K562 (cell line): ENCODE measurements around the gene FKBP11.

Experiments used
- CBFB ChIP-seq: sonication (generic); formaldehyde crosslinking; IDR thresholded peaks from 2 replicates; pipeline ENCODE4 v1.4.0; 2020; ENCODE audit warnings: mild to moderate bottlenecking, missing genetic modification reagents
- CBX8 ChIP-seq: fragments of 200-600 bp; sonication (generic); IDR thresholded peaks from 2 replicates; pipeline ENCODE4 v1.6.1; 2012; ENCODE audit warnings: borderline replicate concordance, mixed run types, low read depth, mild to moderate bottlenecking, moderate library complexity, mixed read lengths, low read length, control low read depth, inconsistent platforms; ENCODE audit not compliant: poor library complexity, severe bottlenecking; ENCODE audit errors: extremely low read depth
- HDAC6 ChIP-seq: IDR thresholded peaks from 2 replicates; pipeline ENCODE4 v1.6.1; 2012; ENCODE audit warnings: low read depth, mild to moderate bottlenecking, control low read depth, inconsistent platforms, low read length, moderate library complexity
- JUND ChIP-seq, 2 experiments: IDR thresholded peaks; 2 replicates in 1 of 2; 3 replicates in 1 of 2; pipeline ENCODE4 v1.6.1; 2011; ENCODE audit warnings: borderline replicate concordance in 2 of 2, low read depth in 2 of 2, low read length in 2 of 2, improper control_type of control experiment in 1 of 2, missing biosample characterization in 1 of 2, missing genetic modification characterization in 1 of 2, missing genetic modification reagents in 1 of 2
- L3MBTL2 ChIP-seq: fragments of 450-650 bp; IDR thresholded peaks from 2 replicates; pipeline ENCODE4 v1.6.1; 2016; ENCODE audit warnings: mild to moderate bottlenecking, moderate library complexity
- PRPF4 ChIP-seq: fragments of 200-400 bp; formaldehyde crosslinking; IDR thresholded peaks from one replicate; pipeline ENCODE4 v1.6.1; 2017; ENCODE audit warnings: low read length, low read depth, mild to moderate bottlenecking; ENCODE audit not compliant: insufficient read depth, poor library complexity, severe bottlenecking
- TBP ChIP-seq: optimal IDR thresholded peaks from 2 replicates; pipeline ENCODE3; 2011; ENCODE audit warnings: low read depth, low read length, improper control_type of control experiment
- TCFL5 ChIP-seq: fragments of 250-450 bp; sonication (Bioruptor Pico); conservative IDR thresholded peaks from 2 replicates; pipeline ENCODE4 v1.6.1; 2021; ENCODE audit warnings: mild to moderate bottlenecking, moderate library complexity, matching md5 sums
- TGIF2 ChIP-seq: sonication (generic); formaldehyde crosslinking; IDR thresholded peaks from 2 replicates; pipeline ENCODE4 v1.8.1; 2022; ENCODE audit warnings: mild to moderate bottlenecking, missing genetic modification reagents, moderate library complexity

DNA sequence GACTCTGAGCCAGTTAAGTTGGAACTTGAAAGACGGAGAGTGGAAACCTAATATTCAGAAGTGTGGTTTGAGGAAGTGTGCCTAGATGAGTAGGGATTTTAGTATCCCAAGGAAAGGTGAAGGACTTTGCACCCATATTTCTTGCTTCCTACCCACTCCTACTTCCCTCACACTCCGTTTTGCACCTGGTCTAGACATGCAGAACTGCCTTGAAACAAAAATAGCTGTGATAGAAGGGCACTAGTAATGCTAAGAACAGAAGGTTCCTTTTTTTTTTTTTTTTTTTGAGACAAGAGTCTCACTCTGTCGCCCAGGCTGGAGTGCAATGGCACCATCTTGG, 32.7 kb upstream of the FKBP11 start:
- TF ChIP-seq PRPF4 = no peak
- TF ChIP-seq JUND (IDR thresholded peaks at IDR 0.05; ENCODE audit: borderline replicate concordance, low read depth, low read length) = no peak
- no peak for TF ChIP-seq JUND (tag; IDR thresholded peaks at IDR 0.05; ENCODE audit: borderline replicate concordance, low read depth, low read length)
- no peak for TF ChIP-seq TBP
- no peak for TF ChIP-seq CBX8
- TF ChIP-seq TCFL5 (CRISPR knock-in tag) = no peak
- TF ChIP-seq CBFB (CRISPR knock-in tag) = no peak
- no peak for TF ChIP-seq L3MBTL2
- TF ChIP-seq HDAC6 = no peak
- TF ChIP-seq TGIF2 (CRISPR knock-in tag) = no peak
